ENCODE results near the gene CNTNAP2.
"Not testable (repeated sequence)": the region's sequence is repeated elsewhere in the genome, so short reads cannot be mapped to it uniquely, and the experiment has no call there.

- TF ChIP-seq POLR2A, CTCF (IDR thresholded peaks at IDR 0.05): not testable (repeated sequence)
Measured at GRCh38 chr7:148426393-148426792, 2309.8 kb downstream of the CNTNAP2 start.
